Caco-2 (cell line): ENCODE data around the gene CAPN13. TPM values are rescaled to one million over a fixed set of nuclear protein-coding genes. Genes with fewer than 3 reads are reported as not detected.

ENCODE experiments used
- BruUV-seq: library from RNA; stranded (reverse); fragments of 400-500 nt; replicated peaks from 2 replicates; lab custom pipeline; 2021; lab: Mats Ljungman, UMichigan
- CTCF ChIA-PET: fragments of 300-600 bp; sonication (Branson Sonifier 250); formaldehyde crosslinking; loops from one replicate; lab custom pipeline; 2022; ENCODE audit warnings: antibody characterized with exemption; lab: Charles Lee
- POLR2A ChIA-PET: fragments of 300-600 bp; sonication (Branson Sonifier 250); formaldehyde crosslinking; loops from one replicate; lab custom pipeline; 2022; ENCODE audit warnings: antibody characterized with exemption; lab: Charles Lee
- DNase-seq, 2 experiments: peaks; one replicate each; pipeline versions ENCODE4 v3.0.0 to v3.0.0-alpha.2; 2020 to 2022
- H3K27me3 ChIP-seq: replicated peaks from 2 replicates; pipeline ENCODE4 v1.6.0; 2011; ENCODE audit warnings: low read length; ENCODE audit not compliant: control insufficient read depth, insufficient read depth
- H3K36me3 ChIP-seq: 2 replicates; pipeline ENCODE4 v1.5.1; 2011; ENCODE audit warnings: low read length; ENCODE audit not compliant: control insufficient read depth, insufficient read depth
- H3K4me1 ChIP-seq: fragments of 250-450 bp; sonication (Bioruptor Pico); 2 replicates; pipeline ENCODE4 v1.5.1; 2020; ENCODE audit warnings: mild to moderate bottlenecking
- H3K4me3 ChIP-seq: 2 replicates; pipeline ENCODE4 v1.5.1; 2011; ENCODE audit warnings: low read depth, mild to moderate bottlenecking, control low read depth, low read length
- H3K9me3 ChIP-seq: fragments of 250-450 bp; sonication (Bioruptor Pico); 2 replicates; pipeline ENCODE4 v1.5.1; 2020; ENCODE audit warnings: mild to moderate bottlenecking, moderate library complexity
- H3K27ac Mint-ChIP-seq: one replicate; pipeline ENCODE4 v1.8.0; 2022; ENCODE audit warnings: mixed read lengths; ENCODE audit not compliant: unreplicated experiment
- H3K27me3 Mint-ChIP-seq: one replicate; pipeline ENCODE4 v1.8.0; 2022; ENCODE audit warnings: mixed read lengths; ENCODE audit not compliant: insufficient read depth, unreplicated experiment
- H3K36me3 Mint-ChIP-seq: one replicate; pipeline ENCODE4 v1.8.0; 2022; ENCODE audit warnings: mild to moderate bottlenecking, mixed read lengths; ENCODE audit not compliant: insufficient read depth, unreplicated experiment
- H3K4me1 Mint-ChIP-seq: one replicate; pipeline ENCODE4 v1.8.0; 2022; ENCODE audit warnings: low read depth, mixed read lengths; ENCODE audit not compliant: unreplicated experiment
- H3K4me3 Mint-ChIP-seq: one replicate; pipeline ENCODE4 v1.8.0; 2022; ENCODE audit warnings: mild to moderate bottlenecking, moderate library complexity, mixed read lengths; ENCODE audit not compliant: unreplicated experiment
- H3K9me3 Mint-ChIP-seq: one replicate; pipeline ENCODE4 v1.8.0; 2022; ENCODE audit warnings: mixed read lengths; ENCODE audit not compliant: unreplicated experiment
- intact Hi-C: fragments of 100-400 bp; cut with micrococcal nuclease; formaldehyde crosslinking; loops from one replicate; pipeline ENCODE4 v1.10.0; 2022; ENCODE audit not compliant: unreplicated experiment
- total RNA-seq: library from RNA; stranded (reverse); gene quantifications from 2 replicates; pipeline ENCODE4 v1.2.3, GENCODE V29; 2022
- TF ChIP-seq, protein P1 (sequence below), 2 experiments: fragments of 200-600 bp in 1 of 2; IDR thresholded peaks; 1 replicate in 1 of 2; 2 replicates in 1 of 2; pipeline versions ENCODE4 v1.5.1 to v1.8.0; 2011 to 2022; ENCODE audit warnings: antibody characterized with exemption in 1 of 2, control low read depth in 1 of 2, inconsistent platforms in 1 of 2, low read depth in 1 of 2, low read length in 1 of 2, mild to moderate bottlenecking in 1 of 2, moderate library complexity in 1 of 2; ENCODE audit not compliant: insufficient read depth in 1 of 2, severe bottlenecking in 1 of 2, unreplicated experiment in 1 of 2

The CAPN13 gene
- total RNA-seq, 1 experiment from 2014 or later: 2.1 TPM

DNA sequence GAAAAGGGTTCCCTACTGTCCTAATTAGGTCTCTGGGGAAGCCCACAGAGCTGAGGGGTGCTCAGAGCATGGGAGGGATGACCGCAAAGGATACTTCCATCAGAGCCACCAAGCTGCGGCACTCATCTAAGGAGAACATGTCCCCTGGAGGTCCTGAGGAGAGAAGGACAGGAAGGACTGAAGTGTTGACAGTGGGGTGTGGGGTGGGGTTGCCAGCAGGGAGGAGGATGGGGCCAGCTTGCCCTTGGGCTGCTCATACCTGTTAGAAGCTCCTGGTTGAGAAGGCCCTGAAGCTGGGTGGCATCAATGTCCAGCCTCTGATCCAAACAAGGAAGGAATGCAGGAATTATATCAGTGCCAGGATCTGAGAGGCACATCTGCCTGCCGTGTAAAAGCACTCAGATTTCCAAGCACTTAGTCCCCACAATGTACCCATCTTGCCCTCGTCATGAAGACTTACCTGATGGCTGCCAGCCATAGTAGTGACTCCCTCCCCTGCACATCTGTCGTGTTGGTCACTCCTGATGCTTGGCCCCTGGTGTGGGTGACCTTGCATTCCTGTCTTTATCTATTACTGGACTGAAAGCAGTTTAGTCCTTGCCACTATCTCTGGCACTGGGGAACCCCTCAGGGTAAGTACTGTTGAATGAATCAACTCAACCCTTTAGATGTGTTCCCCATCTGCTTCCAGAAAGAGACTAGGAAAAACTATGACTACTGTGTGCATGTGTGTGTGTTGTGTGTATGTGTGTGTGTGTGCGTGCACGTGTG, 68.9 kb downstream of the CAPN13 start:
- intact Hi-C loops: no loop called here
- no peak overlapping the region for H3K4me3 Mint-ChIP-seq
- no peak for DNase-seq
- BruUV-seq: no TSS peak
- H3K36me3 ChIP-seq: no peaks in the 10 kb centered on the region
- no peaks in the 10 kb centered on the region for H3K36me3 Mint-ChIP-seq
- no peak overlapping the region for H3K4me3 ChIP-seq
- no peaks in the 10 kb centered on the region for H3K4me1 ChIP-seq
- ChIA-PET POLR2A (no interaction called here), CTCF (no interaction called here)
- H3K27ac Mint-ChIP-seq: no peak overlapping the region
- peaks cover 4% of the 10 kb centered on the region for H3K27me3 Mint-ChIP-seq
- TF ChIP-seq, protein P1, sequence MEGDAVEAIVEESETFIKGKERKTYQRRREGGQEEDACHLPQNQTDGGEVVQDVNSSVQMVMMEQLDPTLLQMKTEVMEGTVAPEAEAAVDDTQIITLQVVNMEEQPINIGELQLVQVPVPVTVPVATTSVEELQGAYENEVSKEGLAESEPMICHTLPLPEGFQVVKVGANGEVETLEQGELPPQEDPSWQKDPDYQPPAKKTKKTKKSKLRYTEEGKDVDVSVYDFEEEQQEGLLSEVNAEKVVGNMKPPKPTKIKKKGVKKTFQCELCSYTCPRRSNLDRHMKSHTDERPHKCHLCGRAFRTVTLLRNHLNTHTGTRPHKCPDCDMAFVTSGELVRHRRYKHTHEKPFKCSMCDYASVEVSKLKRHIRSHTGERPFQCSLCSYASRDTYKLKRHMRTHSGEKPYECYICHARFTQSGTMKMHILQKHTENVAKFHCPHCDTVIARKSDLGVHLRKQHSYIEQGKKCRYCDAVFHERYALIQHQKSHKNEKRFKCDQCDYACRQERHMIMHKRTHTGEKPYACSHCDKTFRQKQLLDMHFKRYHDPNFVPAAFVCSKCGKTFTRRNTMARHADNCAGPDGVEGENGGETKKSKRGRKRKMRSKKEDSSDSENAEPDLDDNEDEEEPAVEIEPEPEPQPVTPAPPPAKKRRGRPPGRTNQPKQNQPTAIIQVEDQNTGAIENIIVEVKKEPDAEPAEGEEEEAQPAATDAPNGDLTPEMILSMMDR (IDR thresholded peaks at IDR 0.05; ENCODE audit: insufficient read depth in 1 of 2, low read depth in 1 of 2, low read length in 1 of 2, severe bottlenecking in 1 of 2, unreplicated experiment in 1 of 2): no peak
- no peaks in the 10 kb centered on the region for H3K27me3 ChIP-seq
- H3K9me3 Mint-ChIP-seq: peaks cover 9% of the 10 kb centered on the region
- no peaks in the 10 kb centered on the region for H3K4me1 Mint-ChIP-seq
- no peaks in the 10 kb centered on the region for H3K9me3 ChIP-seq

DNA sequence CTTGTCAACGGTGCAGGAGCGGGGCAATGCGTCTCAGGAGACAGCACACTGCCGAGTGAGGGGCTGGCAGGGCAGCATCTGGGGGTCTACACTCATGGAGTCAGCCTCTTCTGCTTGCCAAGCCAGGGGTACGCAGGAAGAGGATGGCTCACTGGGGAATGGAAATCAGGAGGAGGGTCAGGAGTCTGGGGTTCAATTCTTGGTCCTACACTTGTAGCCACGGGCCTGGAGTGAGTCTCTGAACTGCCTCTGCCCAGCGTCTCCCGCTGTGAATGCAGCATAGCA, 70.0 kb downstream of the CAPN13 start:
- H3K4me1 Mint-ChIP-seq: no peaks in the 10 kb centered on the region
- H3K9me3 ChIP-seq: no peaks in the 10 kb centered on the region
- intact Hi-C loops: no loop called here
- peaks cover 6% of the 10 kb centered on the region for H3K27me3 Mint-ChIP-seq
- H3K9me3 Mint-ChIP-seq: no peaks in the 10 kb centered on the region
- H3K27me3 ChIP-seq: no peaks in the 10 kb centered on the region
- DNase-seq: no peak
- TF ChIP-seq, protein P1 (IDR thresholded peaks at IDR 0.05; ENCODE audit: insufficient read depth in 1 of 2, low read depth in 1 of 2, low read length in 1 of 2, severe bottlenecking in 1 of 2, unreplicated experiment in 1 of 2): no peak
- no peak overlapping the region for H3K4me3 ChIP-seq
- H3K36me3 ChIP-seq: no peaks in the 10 kb centered on the region
- ChIA-PET CTCF (no interaction called here), POLR2A (no interaction called here)
- no peaks in the 10 kb centered on the region for H3K36me3 Mint-ChIP-seq
- no peak overlapping the region for H3K27ac Mint-ChIP-seq
- no peak overlapping the region for H3K4me3 Mint-ChIP-seq
- BruUV-seq: no TSS peak
- H3K4me1 ChIP-seq: no peaks in the 10 kb centered on the region

DNA sequence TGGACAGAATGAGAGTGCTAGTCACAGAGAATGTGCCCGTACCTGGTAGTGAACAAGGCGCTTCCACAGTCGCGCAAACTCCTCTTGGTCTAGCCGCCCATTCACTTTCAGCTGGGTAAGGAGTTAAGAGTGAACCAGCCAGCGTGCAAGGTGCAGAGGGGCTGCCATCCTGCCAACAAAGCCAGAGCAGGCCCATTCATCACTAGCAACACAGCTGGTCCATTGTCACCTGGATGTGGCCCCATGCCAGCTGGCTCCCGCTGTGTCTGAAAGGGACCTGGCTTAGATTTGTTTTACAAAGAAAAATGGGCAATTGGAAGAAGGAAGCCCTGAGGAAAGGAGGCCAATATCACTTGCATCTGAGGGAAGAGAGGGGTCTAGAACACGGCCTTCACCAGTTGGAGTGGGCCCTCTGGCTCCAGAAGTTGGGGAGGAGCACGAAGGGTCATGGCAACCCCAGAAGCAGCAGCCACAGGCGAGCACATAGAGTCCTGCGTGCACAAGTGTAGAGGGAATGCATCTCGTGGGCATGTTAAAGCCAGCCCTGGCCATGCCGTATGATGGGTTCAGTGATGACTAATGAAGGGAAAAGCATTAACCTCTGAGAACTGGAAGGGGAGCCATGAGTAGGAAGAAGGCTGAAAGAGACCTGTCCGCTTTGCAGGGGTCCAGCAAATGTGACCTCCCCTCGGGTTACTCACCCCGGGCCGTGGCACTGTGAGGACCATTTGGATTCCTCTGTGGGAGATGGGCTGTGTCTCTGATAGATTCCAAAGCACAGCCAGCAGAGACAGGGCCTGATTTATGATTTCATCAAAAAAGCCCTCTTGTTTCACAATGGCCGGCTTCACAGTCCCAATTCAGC, 70.6 kb downstream of the CAPN13 start:
- no peak for DNase-seq
- H3K27me3 ChIP-seq: no peaks in the 10 kb centered on the region
- no peaks in the 10 kb centered on the region for H3K36me3 ChIP-seq
- no TSS peak for BruUV-seq
- Mint-ChIP-seq H3K27ac (no peak overlapping the region), H3K4me1 (no peaks in the 10 kb centered on the region), H3K27me3 (peaks cover 6% of the 10 kb centered on the region), H3K36me3 (no peaks in the 10 kb centered on the region), H3K9me3 (no peaks in the 10 kb centered on the region), H3K4me3 (no peak overlapping the region)
- ChIA-PET CTCF (no interaction called here), POLR2A (no interaction called here)
- H3K4me1 ChIP-seq: no peaks in the 10 kb centered on the region
- H3K9me3 ChIP-seq: no peaks in the 10 kb centered on the region
- no peak overlapping the region for H3K4me3 ChIP-seq
- TF ChIP-seq, protein P1 (IDR thresholded peaks at IDR 0.05; ENCODE audit: insufficient read depth in 1 of 2, low read depth in 1 of 2, low read length in 1 of 2, severe bottlenecking in 1 of 2, unreplicated experiment in 1 of 2): no peak
- intact Hi-C loops: no loop called here
